GM21390 (cell line): ENCODE results near the gene PSMB3.

Experiments
- ATAC-seq: cut with Tn5 transposase; IDR thresholded peaks from one replicate; pipeline ENCODE4 v1.9.1; 2021; ENCODE audit not compliant: unreplicated experiment

The PSMB3 gene

DNA sequence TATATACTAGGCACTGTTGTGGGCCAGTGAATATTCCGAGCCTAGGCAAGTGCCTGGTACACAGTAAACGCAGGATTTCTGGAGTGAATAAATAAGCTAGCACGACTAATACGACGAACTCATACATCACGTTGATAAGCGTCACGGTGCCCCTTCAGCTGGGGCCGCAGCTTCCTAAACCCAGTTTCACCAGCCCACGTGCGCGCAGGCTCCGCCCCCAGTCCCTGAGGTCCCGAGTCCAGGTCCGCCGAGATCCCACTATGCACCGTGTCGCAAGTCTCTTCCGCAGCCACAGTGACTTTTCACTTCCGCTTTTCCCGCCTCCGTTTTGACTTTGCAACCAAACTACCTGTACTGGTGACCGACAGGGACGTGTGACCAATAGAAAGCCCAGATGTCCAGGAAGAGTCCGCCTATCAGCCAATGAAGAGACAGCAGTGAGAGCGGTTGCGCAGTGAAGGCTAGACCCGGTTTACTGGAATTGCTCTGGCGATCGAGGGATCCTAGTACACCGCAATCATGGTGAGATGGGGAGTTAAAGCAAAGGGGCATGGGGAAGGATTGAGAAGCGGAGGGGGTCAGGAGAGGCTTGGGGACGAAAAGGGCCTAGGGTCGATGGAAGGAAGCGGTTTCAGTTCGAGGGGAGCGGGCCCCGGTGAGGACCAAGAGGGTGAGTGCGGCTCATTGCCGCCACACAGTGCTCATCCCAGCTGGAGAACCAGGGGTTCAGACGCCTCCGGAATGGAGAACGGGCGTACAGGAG, at the start of gene PSMB3:
TSS of gene PSMB3 (plus strand) at position 434 of the 763 bp plus-strand sequence. CDS start at position 520, 86 bp downstream.
- ATAC-seq = peak; percentile 75

DNA sequence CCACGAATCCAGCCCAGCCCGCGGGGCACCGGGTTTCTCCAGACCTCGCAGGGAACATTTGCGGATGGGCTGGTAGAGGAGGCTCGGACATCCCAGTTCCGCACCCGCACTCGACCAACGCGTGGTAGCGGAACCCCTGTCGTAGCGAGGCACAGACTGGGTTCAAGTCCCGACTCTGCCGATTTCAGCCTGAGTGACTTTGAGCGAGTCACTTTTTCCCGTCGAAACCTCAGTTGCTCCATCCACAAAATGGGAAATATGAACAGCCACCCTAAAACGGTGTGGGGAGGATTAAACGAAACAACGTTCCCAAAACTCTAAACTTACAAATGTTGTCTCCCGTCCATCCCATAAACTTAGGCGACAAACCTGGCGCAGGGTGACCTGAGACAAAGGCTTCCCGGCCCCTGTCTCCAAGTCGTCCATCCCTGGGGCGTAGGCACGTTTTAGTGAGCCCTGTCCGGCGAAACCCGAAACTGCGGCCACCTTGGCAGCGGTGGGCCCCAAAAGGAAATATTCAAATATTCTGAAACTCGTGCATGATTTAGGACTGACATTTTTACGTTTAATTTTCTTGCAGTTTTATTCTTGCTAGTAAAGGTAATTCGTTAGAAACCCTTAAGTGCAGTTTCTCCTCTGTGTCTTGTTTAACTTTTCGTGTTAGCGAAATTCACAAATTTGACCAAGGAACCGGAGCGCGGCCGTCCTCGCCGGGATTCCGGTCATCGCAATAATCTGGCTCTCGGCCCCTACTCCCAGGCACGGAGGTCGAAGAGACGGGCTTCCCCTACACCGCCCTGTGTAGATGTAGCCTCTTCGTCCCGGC, 49.4 kb upstream of the PSMB3 start:
- ATAC-seq = no peak

DNA sequence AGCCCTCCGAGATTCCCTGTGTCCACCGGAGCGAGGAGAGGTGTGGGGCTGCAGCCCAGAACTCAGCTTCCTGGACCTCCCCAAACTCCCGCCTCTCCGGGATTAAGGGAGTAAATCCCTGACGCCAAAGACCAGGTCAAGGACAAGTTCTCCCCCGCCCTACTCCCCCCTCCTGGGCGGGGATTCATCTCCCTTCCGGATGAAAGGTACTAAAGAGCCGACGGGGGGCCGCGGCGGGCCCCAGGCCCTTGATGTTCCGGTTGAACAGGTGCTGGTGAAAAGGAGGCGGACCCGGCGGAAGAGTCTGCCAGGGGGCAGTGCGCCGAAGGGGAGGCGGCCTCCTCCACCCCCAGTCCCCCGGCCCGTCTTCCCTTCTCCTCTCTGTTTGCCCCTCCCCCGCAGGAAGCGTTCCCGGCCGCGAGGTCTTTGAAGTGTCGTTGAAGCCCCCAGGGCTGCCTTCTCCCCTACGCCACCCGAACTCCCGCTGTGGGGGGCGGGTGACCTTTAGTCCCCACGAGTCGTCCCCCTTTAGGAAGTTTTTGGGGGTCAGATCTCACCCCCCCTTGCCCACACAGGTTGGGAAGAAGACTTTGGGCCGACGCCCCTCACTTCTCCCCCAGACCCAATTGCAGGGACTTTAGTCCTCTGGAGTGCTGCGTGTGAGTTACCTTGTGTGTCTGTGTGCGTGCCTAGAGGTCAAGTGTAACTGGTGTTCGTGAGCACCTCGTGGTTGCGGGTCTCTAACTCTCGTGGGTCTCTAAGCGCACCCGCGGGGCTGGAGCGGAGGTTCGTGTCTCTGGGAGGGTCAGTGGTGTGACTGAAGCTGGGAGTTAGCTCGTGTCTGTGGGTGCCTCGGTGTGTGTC, 48.6 kb upstream of the PSMB3 start:
- no peak for ATAC-seq

DNA sequence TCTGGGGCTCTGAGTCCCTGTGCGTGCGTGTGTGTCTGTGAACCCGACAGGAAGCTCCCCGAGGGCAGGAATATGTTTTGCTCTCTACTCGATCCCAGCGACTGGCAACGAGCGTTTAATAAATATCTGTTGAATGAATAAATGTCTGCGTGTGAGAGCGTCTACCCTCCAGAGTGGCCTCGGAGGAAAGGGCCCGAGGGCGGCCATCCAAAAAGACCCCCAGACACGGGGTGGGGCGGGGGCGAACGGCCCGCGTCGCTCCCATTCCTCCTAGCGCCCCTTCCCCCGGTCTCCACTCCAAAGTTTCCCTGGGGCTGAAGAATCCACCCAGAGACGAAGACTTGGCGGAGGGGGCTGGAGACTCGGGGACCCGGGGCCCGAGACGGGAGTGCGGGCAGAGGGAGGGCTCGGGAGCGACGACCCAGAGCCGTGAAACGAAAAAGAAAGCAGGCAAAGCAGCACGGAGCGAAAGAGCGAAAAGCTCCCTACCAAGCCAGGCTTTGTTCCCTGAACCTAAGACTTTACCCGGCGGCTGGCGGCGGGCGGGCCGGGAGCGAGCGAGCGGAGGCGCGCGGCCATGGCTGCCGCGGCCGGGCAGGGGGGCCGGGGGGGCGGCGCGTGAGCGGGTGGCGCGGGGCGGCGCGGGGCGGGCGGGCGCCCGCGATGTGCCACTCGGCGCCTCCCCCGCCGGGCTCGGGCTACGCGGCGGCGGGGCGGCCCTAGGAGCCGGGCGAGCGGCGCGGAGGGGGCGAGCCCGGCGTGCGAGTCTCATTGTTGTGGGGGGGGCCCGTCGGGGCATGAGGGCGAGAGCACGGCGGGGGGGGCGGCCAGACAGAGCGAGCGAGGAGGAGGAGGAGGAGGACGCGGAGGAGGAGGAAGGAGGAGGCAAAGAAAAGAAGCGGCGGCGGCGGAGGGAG, 47.7 kb upstream of the PSMB3 start, which contains the start of gene MLLT6:
TSS of gene MLLT6 (plus strand) at position 668 of the 917 bp plus-strand sequence. CDS start 360 bp downstream, outside the sequence.
- no peak for ATAC-seq

DNA sequence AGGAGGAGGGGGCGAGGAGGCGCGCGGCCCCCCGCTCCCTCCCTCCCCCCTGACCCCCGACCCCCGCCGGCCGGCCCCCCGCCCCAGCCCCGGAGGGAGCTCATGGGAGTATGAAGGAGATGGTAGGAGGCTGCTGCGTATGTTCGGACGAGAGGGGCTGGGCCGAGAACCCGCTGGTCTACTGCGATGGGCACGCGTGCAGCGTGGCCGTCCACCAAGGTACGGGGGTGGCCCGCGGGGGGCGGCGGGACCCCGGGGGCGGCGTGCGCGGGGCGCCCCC, 47.1 kb upstream of the PSMB3 start:
- no peak for ATAC-seq

DNA sequence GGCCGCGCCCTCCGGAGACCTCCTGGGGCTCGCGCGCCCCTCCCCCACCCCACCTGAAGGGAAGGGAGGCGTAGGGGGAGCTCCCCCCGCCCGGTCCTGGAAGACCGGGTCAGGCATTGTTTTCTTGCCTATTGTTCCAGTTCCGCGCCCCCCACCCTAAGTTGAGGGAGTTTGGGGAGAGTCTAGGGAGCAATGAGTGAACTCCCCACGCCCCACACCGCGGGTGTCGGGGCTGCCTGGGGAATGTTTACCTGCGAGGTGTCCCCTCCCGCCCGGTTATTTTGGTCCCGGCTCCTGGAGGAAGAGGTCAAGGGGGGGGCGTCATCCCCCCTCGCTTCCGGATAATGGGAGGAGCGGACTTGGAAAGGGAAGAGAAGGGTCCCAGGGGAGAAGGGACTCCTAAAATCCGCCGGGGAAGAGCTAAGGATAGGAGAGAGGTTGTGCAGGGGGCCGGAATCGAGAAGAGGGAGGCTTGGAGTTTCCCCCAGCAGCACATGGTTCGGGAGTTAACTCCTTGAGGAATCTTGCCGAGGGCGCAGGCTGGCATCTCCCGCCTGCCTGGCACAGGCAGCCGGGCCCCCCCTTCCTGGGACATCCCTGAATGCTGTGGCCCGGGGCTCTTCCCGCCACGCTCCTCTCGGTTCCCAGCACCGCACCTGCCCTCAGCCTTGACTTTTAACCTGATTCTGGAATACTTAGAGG, 46.6 kb upstream of the PSMB3 start:
- ATAC-seq = no peak

DNA sequence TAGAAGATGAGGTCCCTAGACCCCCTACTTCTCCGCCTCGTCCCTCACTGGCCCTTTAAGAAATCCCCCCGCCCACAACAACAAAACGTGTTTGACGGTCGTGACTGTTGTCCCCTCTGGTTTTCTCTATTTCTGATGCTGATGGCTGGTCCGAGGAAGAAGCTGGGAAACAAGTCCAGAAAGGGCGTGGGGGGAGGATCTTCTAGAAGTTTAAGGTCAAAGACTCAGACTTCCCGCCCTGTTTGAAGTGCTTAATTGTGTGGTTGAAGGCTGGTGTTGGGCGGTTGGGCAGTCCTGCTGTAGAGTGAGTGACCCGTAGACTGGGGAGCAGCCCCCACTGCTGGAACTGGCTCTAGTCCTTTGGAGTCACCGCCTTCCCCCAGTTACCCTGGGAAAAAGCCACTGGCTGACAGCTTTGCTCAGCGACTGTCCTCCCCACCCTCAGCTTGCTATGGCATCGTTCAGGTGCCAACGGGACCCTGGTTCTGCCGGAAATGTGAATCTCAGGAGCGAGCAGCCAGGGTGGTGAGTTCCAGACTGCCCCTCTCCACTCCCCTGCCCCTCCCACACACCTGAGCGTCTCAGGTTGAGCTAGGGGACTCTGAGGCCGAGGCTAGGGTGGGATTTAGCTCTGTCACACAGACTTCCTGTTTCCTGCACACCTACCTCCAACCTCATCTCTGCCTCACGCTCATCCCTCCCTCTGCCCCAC, 45.9 kb upstream of the PSMB3 start:
- no peak for ATAC-seq

DNA sequence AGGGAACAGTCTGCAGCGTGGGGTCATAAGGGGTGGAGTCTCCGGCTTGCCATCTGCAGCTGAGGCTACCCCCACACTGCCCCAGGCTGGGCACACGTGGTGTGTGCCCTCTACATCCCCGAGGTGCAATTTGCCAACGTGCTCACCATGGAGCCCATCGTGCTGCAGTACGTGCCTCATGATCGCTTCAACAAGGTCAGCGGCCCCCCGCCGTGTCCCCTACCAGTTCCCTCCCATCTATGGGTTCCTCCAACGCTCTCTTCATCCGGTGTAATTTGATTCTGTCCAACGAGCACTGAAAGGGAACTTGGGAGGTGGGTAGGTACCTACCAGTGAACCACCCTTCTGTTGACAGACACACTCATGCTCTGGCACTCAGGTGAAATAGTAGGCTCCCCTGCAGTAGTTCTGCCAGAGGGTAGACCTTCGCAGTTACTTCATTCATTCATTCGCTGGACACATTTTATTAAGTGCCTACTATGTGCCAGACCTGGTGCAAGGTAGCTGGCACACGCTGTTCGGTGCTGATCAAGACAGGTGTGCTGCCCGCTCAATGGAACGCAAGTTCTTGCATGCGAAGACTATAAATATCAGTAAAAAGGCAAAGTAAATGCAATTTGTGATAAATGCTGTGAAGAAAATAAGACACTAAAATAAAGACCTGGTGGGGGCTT, 44.7 kb upstream of the PSMB3 start:
- no peak for ATAC-seq

DNA sequence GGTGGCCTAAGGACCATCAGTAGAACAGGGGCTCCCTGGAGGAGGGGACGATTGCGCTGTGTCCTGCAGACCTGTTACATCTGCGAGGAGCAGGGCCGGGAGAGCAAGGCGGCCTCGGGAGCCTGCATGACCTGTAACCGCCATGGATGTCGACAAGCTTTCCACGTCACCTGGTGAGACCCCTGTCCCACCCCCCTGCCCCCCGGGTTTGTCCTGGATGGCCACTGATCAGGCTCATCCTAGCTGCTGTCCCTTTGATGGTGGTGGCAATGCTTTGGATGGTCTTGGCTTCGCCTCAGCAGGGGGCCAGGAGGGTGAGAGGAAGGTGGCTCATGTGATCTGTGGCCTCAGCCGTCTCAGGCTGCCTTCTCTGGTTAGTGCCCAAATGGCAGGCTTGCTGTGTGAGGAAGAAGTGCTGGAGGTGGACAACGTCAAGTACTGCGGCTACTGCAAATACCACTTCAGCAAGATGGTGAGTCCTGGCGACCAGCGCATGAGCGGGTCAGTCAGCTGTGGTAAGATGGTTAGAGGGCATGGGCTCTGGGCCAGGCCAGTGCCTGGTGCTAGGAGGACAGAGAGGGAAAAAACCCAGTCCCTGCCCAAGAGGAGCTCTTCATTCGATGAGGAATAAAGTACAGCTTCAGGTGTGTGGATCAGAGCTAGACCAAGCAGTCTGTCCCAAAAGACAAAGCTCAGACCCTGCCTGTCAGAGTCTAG, 43.3 kb upstream of the PSMB3 start:
- no peak for ATAC-seq

DNA sequence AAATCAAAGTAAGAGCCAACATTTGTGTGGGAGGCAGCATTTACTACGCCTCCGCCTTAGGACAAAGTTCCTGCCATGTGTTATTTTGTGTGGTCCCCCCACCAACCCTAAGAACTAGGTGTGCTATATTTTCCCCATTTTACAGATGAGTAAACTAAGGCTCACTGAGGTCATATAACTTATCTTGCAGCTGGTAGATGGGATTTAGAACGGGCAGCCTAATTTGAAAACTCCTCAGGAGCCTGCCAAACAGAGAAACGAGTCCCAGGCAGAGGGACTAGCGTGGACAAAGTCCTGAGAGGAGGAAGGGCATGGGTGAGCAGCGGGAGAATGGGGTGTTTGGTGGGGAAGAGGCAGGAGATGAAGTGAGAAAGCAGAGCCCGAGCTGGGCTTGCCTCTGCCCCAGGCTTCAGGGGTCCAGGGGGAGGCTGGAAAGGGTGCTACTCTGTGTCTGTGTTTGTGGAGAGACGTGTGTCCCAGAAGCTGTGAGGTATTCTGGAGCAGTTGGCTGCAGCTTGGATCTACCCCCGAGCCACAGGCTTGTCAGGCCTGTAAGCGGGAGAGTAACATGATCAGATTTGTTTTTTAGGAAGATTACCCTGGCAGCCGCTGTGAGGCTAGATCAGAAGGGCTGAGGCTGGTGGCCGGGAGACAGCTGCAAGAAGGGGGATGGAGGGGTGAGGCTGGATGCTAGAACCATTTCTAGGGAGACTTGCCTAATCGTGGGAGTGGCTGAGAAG, 42.5 kb upstream of the PSMB3 start:
- no peak for ATAC-seq

DNA sequence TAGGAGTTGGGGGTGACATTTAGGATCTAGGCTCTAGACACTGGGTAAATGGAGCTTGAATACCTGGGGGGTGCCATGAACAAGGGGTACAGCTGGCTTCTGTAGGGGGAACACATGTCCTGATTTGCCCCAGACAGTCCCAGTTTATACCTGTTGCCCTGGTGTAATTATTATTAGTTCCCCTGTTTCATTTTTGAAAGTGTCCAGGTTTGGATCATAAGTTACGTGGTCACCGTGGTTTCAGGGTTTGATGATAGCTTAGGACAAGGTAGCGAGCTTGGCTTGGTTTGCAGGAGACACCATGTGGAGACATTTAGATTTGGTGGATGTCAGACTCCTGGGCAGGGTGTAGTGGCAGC, 42.0 kb upstream of the PSMB3 start:
- no peak for ATAC-seq

DNA sequence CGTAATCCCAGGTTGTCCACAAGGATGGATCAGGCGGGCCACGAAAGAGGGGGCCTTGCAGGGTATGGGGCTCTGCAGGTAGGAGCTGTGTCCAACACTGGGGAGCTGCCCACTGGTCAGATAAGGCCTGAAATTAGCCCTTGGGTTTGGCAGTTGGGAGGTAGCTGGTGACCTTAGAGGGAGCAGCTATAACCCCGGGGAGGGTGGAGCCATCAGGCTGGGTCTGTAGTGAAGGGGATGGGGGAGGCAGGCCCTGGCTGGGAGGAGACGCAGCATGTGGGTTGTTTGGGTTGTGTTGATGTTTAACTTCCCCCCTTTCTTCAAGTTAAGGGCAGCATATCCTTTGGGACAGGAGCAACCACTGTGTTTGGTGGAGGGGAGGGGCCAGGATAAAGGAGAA, 41.6 kb upstream of the PSMB3 start:
- ATAC-seq = no peak

DNA sequence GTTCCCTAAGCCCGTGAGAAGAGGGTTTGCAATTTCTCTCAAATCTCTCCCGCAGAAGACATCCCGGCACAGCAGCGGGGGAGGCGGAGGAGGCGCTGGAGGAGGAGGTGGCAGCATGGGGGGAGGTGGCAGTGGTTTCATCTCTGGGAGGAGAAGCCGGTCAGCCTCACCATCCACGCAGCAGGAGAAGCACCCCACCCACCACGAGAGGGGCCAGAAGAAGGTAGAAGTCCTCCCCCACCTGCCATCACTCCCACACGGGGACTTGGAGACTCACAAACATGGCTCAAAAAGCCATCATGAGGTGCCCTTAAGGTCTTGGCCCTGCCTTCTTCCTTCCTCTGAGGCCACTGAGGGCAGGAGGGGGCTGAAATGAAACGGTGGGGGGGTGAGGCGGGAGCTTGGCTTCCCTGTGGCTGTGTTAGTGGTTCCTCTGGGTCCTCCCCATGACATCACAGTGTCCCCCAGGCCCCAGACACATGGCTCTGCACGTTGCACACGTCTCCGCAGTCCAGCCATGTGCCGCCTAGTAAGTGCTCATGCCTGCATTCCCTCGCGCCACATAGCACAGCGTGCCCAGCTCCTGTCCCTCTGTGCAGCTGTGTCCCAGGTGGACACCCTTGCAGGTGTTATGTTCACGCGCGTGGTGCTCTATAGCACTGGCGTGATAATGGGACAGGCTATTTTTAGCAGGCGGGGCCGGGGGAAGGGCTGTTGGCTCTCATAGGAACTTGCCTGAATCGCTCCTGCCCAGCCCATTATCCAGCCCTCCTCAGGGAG, 40.6 kb upstream of the PSMB3 start:
- no peak for ATAC-seq

DNA sequence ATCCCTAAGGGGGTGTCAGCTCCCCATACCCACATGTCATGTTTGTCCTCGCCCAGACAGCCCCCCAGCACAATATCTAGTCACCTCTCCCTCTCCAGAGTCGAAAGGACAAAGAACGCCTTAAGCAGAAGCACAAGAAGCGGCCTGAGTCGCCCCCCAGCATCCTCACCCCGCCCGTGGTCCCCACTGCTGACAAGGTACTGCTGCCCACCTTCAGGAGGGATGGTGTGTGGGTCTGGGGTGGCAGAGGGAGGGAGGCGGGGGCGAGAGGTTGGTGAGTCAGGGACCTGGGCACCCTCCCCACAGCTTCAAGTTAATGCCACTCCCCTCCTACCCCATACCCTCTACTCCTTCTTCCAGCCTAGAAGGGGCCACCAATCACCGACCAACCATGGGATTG, 39.9 kb upstream of the PSMB3 start:
- ATAC-seq = no peak

DNA sequence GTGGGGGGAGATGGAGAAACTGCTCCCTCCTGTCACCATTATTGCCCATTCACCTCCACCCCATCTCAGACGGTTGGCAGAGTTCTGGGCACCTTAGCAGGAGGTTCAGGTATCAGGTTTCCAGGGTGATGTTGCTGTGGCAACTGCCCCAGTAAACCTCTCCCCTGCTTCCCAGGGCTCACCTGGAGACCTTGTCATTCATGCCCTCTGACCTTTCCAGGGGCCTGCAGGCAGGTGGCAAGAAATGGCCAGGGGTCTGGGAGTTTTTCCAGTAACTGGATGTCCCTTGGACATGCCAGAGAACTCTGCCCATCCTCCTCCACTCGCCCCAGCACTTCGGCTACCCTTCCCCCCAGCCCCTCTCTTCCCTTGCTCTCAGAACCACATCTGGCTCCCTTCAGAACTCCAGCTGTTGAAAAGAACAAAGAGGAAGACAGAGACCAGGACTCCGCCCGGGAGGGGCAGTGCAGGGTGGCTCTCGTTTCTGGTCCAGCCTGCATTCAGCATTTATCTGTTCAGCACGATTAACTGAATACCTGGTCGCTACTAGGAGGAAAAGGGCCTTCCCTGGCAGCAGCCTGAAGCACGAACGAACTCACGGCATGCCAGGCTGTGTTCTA, 39.0 kb upstream of the PSMB3 start:
- ATAC-seq = no peak
